ENCODE data around the gene TFF1.
A peak's percentile ranks its signal among the peaks of the same experiment; 100 is the strongest.

The TFF1 gene

GRCh38 chr21:42358937-42359336 is 7.4 kb downstream of the TFF1 start:
- Histone ChIP-seq H3K27me3 (0 out of 22 replicates have a peak, but pooled peaks cover 0 to 3% (median 0%) of the 10 kb centered on the region in 11 experiments), H4K20me1 (no peaks in the 10 kb centered on the region), H3K9ac (no peak overlapping the region), H3K27ac (no peak overlapping the region), H3K4me1 (peaks cover under 1 to 27% (median 18%) of the 10 kb centered on the region in 10 experiments; a peak in 16 of 20 replicates), H3K36me3 (no peaks in the 10 kb centered on the region), H3K9me3 (replicated peaks in 1 of 11) (peaks cover 31 to 49% (median 42%) of the 10 kb centered on the region in 11 experiments), H3K4me2 (no peak overlapping the region), H3K4me3 (no peak overlapping the region)
- no peak for TF ChIP-seq Cebpa-rat (IDR thresholded peaks at IDR 0.05)

- H3K9ac ChIP-seq: no peak overlapping the region
- H3K4me1 ChIP-seq: peaks cover 7 to 32% (median 22%) of the 10 kb centered on the region in 10 experiments; a peak in 18 of 20 replicates
- H3K27ac ChIP-seq: no peak overlapping the region
- no peaks in the 10 kb centered on the region for H4K20me1 ChIP-seq
- no peak overlapping the region for H3K4me2 ChIP-seq
- no peaks in the 10 kb centered on the region for H3K36me3 ChIP-seq
- 0 out of 22 replicates have a peak, but pooled peaks cover 0 to 3% (median 0%) of the 10 kb centered on the region in 11 experiments for H3K27me3 ChIP-seq
- no peak overlapping the region for H3K4me3 ChIP-seq
- peaks cover 36 to 55% (median 43%) of the 10 kb centered on the region in 11 experiments for H3K9me3 ChIP-seq (replicated peaks in 1 of 11)
- no peak for TF ChIP-seq Cebpa-rat (IDR thresholded peaks at IDR 0.05)
Measured at GRCh38 chr21:42358261-42358660, 8.1 kb downstream of the TFF1 start.

- Histone ChIP-seq H3K36me3 (no peaks in the 10 kb centered on the region), H3K4me2 (no peak overlapping the region), H3K27ac (no peak overlapping the region), H4K20me1 (no peaks in the 10 kb centered on the region), H3K4me3 (no peak overlapping the region), H3K9me3 (replicated peaks in 1 of 11) (peaks cover 36 to 57% (median 43%) of the 10 kb centered on the region in 11 experiments), H3K4me1 (peaks cover 0 to 23% (median 13%) of the 10 kb centered on the region in 10 experiments; a peak in 16 of 20 replicates), H3K27me3 (0 out of 22 replicates have a peak, but pooled peaks cover 0 to 3% (median 0%) of the 10 kb centered on the region in 11 experiments), H3K9ac (no peak overlapping the region)
- no peak for TF ChIP-seq Cebpa-rat (IDR thresholded peaks at IDR 0.05)
Measured at GRCh38 chr21:42357307-42357706, 9.0 kb downstream of the TFF1 start.

GRCh38 chr21:42356650-42357049 is 9.7 kb downstream of the TFF1 start:
- no peak overlapping the region for H3K9ac ChIP-seq
- H3K4me2 ChIP-seq: no peak overlapping the region
- H3K27me3 ChIP-seq: 0 out of 22 replicates have a peak, but pooled peaks cover 0 to 3% (median 0%) of the 10 kb centered on the region in 11 experiments
- H3K4me1 ChIP-seq: peaks cover 0 to 16% (median 10%) of the 10 kb centered on the region in 10 experiments; a peak in 12 of 20 replicates
- H4K20me1 ChIP-seq: no peaks in the 10 kb centered on the region
- no peak overlapping the region for H3K27ac ChIP-seq
- no peak for TF ChIP-seq Cebpa-rat (IDR thresholded peaks at IDR 0.05)
- H3K9me3 ChIP-seq (replicated peaks in 1 of 11): peaks cover 36 to 57% (median 43%) of the 10 kb centered on the region in 11 experiments
- H3K36me3 ChIP-seq: no peaks in the 10 kb centered on the region
- H3K4me3 ChIP-seq: no peak overlapping the region

GRCh38 chr21:42356046-42356445 is 10.3 kb downstream of the TFF1 start:
- H3K27me3 ChIP-seq: no peaks in the 10 kb centered on the region
- no peak for TF ChIP-seq Cebpa-rat (IDR thresholded peaks at IDR 0.05)
- no peak overlapping the region for H3K27ac ChIP-seq
- peaks cover 0 to 12% (median 7%) of the 10 kb centered on the region in 10 experiments; a peak in 12 of 20 replicates for H3K4me1 ChIP-seq
- H3K9ac ChIP-seq: no peak overlapping the region
- no peaks in the 10 kb centered on the region for H4K20me1 ChIP-seq
- no peak overlapping the region for H3K4me3 ChIP-seq
- peaks cover 36 to 57% (median 43%) of the 10 kb centered on the region in 11 experiments for H3K9me3 ChIP-seq (replicated peaks in 1 of 11)
- no peaks in the 10 kb centered on the region for H3K36me3 ChIP-seq
- no peak overlapping the region for H3K4me2 ChIP-seq

GRCh38 chr21:42353623-42354022 is 12.7 kb downstream of the TFF1 start:
- H3K9me3 ChIP-seq (replicated peaks in 1 of 11): peaks cover 29 to 48% (median 36%) of the 10 kb centered on the region in 11 experiments
- TF ChIP-seq Cebpa-rat (IDR thresholded peaks at IDR 0.05): no peak
- H3K4me2 ChIP-seq: peak overlapping the region in 9 of 11 experiments; percentile 6 to 51 (median 35); a peak in 13 of 22 replicates
- no peaks in the 10 kb centered on the region for H3K27me3 ChIP-seq
- H3K36me3 ChIP-seq: no peaks in the 10 kb centered on the region
- H3K4me3 ChIP-seq: no peak overlapping the region
- no peak overlapping the region for H3K27ac ChIP-seq
- no peak overlapping the region for H3K9ac ChIP-seq
- H3K4me1 ChIP-seq: peaks cover 0 to 12% (median 7%) of the 10 kb centered on the region in 10 experiments; a peak in 12 of 20 replicates
- no peaks in the 10 kb centered on the region for H4K20me1 ChIP-seq

GRCh38 chr21:42352441-42353095 is 13.8 kb downstream of the TFF1 start:
- Histone ChIP-seq H4K20me1 (no peaks in the 10 kb centered on the region), H3K4me3 (no peak overlapping the region), H3K9me3 (replicated peaks in 1 of 11) (peaks cover 29 to 52% (median 41%) of the 10 kb centered on the region in 11 experiments), H3K27me3 (no peaks in the 10 kb centered on the region), H3K27ac (no peak overlapping the region), H3K4me1 (peaks cover 0 to 13% (median 7%) of the 10 kb centered on the region in 10 experiments; a peak in 12 of 20 replicates), H3K36me3 (no peaks in the 10 kb centered on the region), H3K4me2 (no peak overlapping the region), H3K9ac (no peak overlapping the region)
- no peak for TF ChIP-seq Cebpa-rat (IDR thresholded peaks at IDR 0.05)

- TF ChIP-seq Cebpa-rat (IDR thresholded peaks at IDR 0.05): no peak
- no peaks in the 10 kb centered on the region for H3K27me3 ChIP-seq
- peaks cover 24 to 48% (median 35%) of the 10 kb centered on the region in 11 experiments for H3K9me3 ChIP-seq (replicated peaks in 1 of 11)
- H3K9ac ChIP-seq: no peak overlapping the region
- H3K4me1 ChIP-seq: peaks cover 0 to 14% (median 7%) of the 10 kb centered on the region in 10 experiments; a peak in 12 of 20 replicates
- no peak overlapping the region for H3K27ac ChIP-seq
- no peak overlapping the region for H3K4me3 ChIP-seq
- no peak overlapping the region for H3K4me2 ChIP-seq
- no peaks in the 10 kb centered on the region for H4K20me1 ChIP-seq
- H3K36me3 ChIP-seq: no peaks in the 10 kb centered on the region
Measured at GRCh38 chr21:42351626-42352440, 14.5 kb downstream of the TFF1 start.

GRCh38 chr21:42350927-42351426 is 15.4 kb downstream of the TFF1 start, which contains the start of gene TFF2:
Gene TFF2 (minus strand): TSS chr21:42350994. CDS start chr21:42350957, 37 bp downstream.
- TF ChIP-seq Cebpa-rat (IDR thresholded peaks at IDR 0.05): no peak
- H3K27ac ChIP-seq: no peak within 1 kb of the TSS
- H3K9ac ChIP-seq: no peak within 1 kb of the TSS
- H3K4me2 ChIP-seq: no peak within 1 kb of the TSS
- peaks cover 0 to 14% (median 7%) of the 10 kb centered on the region in 10 experiments; a peak in 12 of 20 replicates for H3K4me1 ChIP-seq
- H3K36me3 ChIP-seq: no peaks in the 10 kb centered on the region
- H3K4me3 ChIP-seq: no peak within 1 kb of the TSS
- peaks cover 18 to 40% (median 28%) of the 10 kb centered on the region in 11 experiments for H3K9me3 ChIP-seq (replicated peaks in 1 of 11)
- no peaks in the 10 kb centered on the region for H3K27me3 ChIP-seq
- no peaks in the 10 kb centered on the region for H4K20me1 ChIP-seq
